ENCODE data around the gene PACSIN1.

Gene PACSIN1

GRCh38 chr6:34468378-34468892, 2.6 kb downstream of the PACSIN1 start:
- peak; percentile 21 for DNase-seq
- H3F3A ChIP-seq (ENCODE audit: insufficient read depth, low read length): no peaks in the 10 kb centered on the region
- H3K9me3 ChIP-seq (replicated peaks; ENCODE audit: insufficient read depth, low read length): no peaks in the 10 kb centered on the region
- no peaks in the 10 kb centered on the region for H4K20me1 ChIP-seq (ENCODE audit: insufficient read depth, low read length)
- H3K4me3 ChIP-seq (ENCODE audit: low read length): no peak overlapping the region
- H3K27me3 ChIP-seq (replicated peaks; ENCODE audit: insufficient read depth, low read length): no peaks in the 10 kb centered on the region
- no peaks in the 10 kb centered on the region for H3K9me2 ChIP-seq (replicated peaks; ENCODE audit: insufficient read depth, low read length)
- H2AFZ ChIP-seq (ENCODE audit: low read length): no peak overlapping the region
- peak overlapping the region; percentile 8; the same call in 1 of the 2 replicates for H3K4me2 ChIP-seq (ENCODE audit: low read depth, low read length)
- no peak overlapping the region for H3K9ac ChIP-seq (ENCODE audit: low read length)
- peaks cover 22% of the 10 kb centered on the region for H3K4me1 ChIP-seq (ENCODE audit: low read length)
- TF ChIP-seq EZH2phosphoT487 (IDR thresholded peaks at IDR 0.05; ENCODE audit: low read length): no peak
- no peak for TF ChIP-seq EZH2 (optimal IDR thresholded peaks at IDR 0.05; ENCODE audit: low read depth, low read length)
- TF ChIP-seq, protein P1, sequence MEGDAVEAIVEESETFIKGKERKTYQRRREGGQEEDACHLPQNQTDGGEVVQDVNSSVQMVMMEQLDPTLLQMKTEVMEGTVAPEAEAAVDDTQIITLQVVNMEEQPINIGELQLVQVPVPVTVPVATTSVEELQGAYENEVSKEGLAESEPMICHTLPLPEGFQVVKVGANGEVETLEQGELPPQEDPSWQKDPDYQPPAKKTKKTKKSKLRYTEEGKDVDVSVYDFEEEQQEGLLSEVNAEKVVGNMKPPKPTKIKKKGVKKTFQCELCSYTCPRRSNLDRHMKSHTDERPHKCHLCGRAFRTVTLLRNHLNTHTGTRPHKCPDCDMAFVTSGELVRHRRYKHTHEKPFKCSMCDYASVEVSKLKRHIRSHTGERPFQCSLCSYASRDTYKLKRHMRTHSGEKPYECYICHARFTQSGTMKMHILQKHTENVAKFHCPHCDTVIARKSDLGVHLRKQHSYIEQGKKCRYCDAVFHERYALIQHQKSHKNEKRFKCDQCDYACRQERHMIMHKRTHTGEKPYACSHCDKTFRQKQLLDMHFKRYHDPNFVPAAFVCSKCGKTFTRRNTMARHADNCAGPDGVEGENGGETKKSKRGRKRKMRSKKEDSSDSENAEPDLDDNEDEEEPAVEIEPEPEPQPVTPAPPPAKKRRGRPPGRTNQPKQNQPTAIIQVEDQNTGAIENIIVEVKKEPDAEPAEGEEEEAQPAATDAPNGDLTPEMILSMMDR (IDR thresholded peaks at IDR 0.05; ENCODE audit: low read length): no peak
- no peaks in the 10 kb centered on the region for H3K36me3 ChIP-seq (replicated peaks; ENCODE audit: insufficient read depth, low read length)
- no peaks in the 10 kb centered on the region for H3K79me2 ChIP-seq (ENCODE audit: low read length)
- H3K27ac ChIP-seq (ENCODE audit: low read length): no peak overlapping the region

DNA sequence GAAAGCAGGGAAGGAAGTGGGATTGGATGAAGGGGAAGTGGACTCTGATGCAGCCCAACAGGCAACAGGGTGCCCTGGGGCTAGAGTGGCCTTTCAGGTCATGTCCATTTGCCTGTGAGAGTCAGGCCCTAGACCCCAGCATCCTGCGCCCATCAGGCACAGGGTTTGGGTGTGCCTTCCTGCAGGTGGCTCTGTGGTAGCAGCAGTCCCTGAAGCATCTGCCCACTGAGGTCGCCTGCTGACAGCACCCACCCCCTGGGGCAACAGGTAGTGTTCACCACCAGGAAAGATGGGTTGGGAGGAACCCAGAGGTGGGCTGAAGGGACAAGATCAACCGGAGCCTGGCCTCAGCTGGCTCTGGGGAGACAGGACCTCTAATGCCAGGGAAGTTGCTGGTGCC, 3.6 kb downstream of the PACSIN1 start:
- no peak for DNase-seq
- Histone ChIP-seq H3K9ac (ENCODE audit: low read length) (no peak overlapping the region), H3K9me3 (replicated peaks; ENCODE audit: insufficient read depth, low read length) (no peaks in the 10 kb centered on the region), H3F3A (ENCODE audit: insufficient read depth, low read length) (no peaks in the 10 kb centered on the region), H3K27me3 (replicated peaks; ENCODE audit: insufficient read depth, low read length) (no peaks in the 10 kb centered on the region), H3K4me3 (ENCODE audit: low read length) (no peak overlapping the region), H3K36me3 (replicated peaks; ENCODE audit: insufficient read depth, low read length) (no peaks in the 10 kb centered on the region), H3K27ac (ENCODE audit: low read length) (no peak overlapping the region), H3K9me2 (replicated peaks; ENCODE audit: insufficient read depth, low read length) (no peaks in the 10 kb centered on the region), H4K20me1 (ENCODE audit: insufficient read depth, low read length) (no peaks in the 10 kb centered on the region), H3K79me2 (ENCODE audit: low read length) (no peaks in the 10 kb centered on the region), H3K4me1 (ENCODE audit: low read length) (peaks cover 22% of the 10 kb centered on the region), H3K4me2 (ENCODE audit: low read depth, low read length) (no peak overlapping the region), H2AFZ (ENCODE audit: low read length) (no peak overlapping the region)
- TF ChIP-seq, protein P1 (IDR thresholded peaks at IDR 0.05; ENCODE audit: low read length): no peak
- TF ChIP-seq EZH2 (optimal IDR thresholded peaks at IDR 0.05; ENCODE audit: low read depth, low read length) (no peak), EZH2phosphoT487 (IDR thresholded peaks at IDR 0.05; ENCODE audit: low read length) (no peak)

DNA sequence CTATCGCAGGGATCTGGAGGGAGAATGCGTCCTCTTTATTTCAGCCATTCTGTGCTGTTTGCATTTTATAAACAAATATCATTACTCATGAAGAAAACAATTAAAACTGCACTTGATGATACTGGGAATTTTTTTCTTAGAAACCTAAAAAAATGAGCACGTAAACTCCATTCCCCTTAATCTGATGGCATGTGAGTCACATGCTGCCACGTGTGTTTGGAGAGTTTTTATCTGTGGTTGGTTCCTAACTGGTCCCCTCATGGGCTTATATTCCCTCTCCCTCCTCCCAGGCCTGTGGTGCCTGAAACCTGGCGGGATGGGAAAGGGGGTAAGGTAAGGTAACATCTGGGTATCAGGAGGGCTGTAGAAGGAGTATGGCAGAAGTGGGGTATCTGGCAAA, 6.5 kb downstream of the PACSIN1 start:
- H3K4me1 ChIP-seq (ENCODE audit: low read length): peaks cover 18% of the 10 kb centered on the region
- H3K27ac ChIP-seq (ENCODE audit: low read length): no peak overlapping the region
- no peaks in the 10 kb centered on the region for H3F3A ChIP-seq (ENCODE audit: insufficient read depth, low read length)
- no peaks in the 10 kb centered on the region for H4K20me1 ChIP-seq (ENCODE audit: insufficient read depth, low read length)
- no peak for TF ChIP-seq EZH2 (optimal IDR thresholded peaks at IDR 0.05; ENCODE audit: low read depth, low read length)
- TF ChIP-seq, protein P1 (IDR thresholded peaks at IDR 0.05; ENCODE audit: low read length): no peak
- no peak for TF ChIP-seq EZH2phosphoT487 (IDR thresholded peaks at IDR 0.05; ENCODE audit: low read length)
- no peaks in the 10 kb centered on the region for H3K79me2 ChIP-seq (ENCODE audit: low read length)
- H3K27me3 ChIP-seq (replicated peaks; ENCODE audit: insufficient read depth, low read length): no peaks in the 10 kb centered on the region
- H3K36me3 ChIP-seq (replicated peaks; ENCODE audit: insufficient read depth, low read length): no peaks in the 10 kb centered on the region
- H3K9me2 ChIP-seq (replicated peaks; ENCODE audit: insufficient read depth, low read length): no peaks in the 10 kb centered on the region
- no peak overlapping the region for H2AFZ ChIP-seq (ENCODE audit: low read length)
- no peak overlapping the region for H3K4me2 ChIP-seq (ENCODE audit: low read depth, low read length)
- H3K4me3 ChIP-seq (ENCODE audit: low read length): no peak overlapping the region
- no peak for DNase-seq
- no peaks in the 10 kb centered on the region for H3K9me3 ChIP-seq (replicated peaks; ENCODE audit: insufficient read depth, low read length)
- H3K9ac ChIP-seq (ENCODE audit: low read length): no peak overlapping the region
